ENCODE results near the gene DAPK2. TPM values are rescaled to one million over a fixed set of nuclear protein-coding genes. Genes with fewer than 3 reads are reported as not detected.

The DAPK2 gene
- total and polyA plus RNA-seq, 7 experiments from 2014 or later: 0.46 to 9.3 (median 4.2) TPM; not detected in 3

DNA sequence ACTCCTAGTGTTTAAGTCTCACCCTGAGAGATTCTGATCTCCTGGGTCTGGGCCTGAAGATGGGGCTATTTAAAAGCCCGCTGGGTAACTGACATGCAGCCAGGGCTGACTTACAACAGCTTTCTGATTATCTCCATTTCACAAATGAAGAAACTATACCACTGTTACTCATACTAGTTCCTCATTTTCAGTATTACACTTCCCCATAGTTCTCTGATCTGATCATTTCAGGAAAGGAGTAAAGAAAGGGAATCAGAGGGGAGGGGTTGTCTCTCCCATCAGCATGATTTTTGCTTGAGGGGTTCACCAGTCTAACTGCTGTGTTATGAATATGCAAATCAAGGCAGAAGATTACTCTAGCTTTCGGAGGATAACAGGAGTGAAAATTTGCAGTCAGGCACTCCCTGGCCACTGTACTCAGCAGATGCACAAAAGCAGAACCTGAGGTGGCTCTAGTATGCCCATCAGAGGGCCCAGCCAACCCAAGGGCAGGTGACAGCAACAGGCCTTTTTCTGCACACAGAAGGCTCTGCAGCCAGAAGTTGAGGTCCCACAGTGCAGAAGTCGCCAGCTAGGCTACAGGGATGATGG is 59.4 kb downstream of the DAPK2 start:
- POLR2A ChIA-PET: no interaction called here
- H3K4me3 ChIP-seq (ENCODE audit: low read length): no peak overlapping the region
- H3K4me1 Mint-ChIP-seq: peaks cover 0 to 14% (median 4%) of the 10 kb centered on the region in 7 donors
- H3K36me3 ChIP-seq (ENCODE audit: control insufficient read depth in 2 of 3, insufficient read depth in 3 of 3, low read length in 3 of 3): no peaks in the 10 kb centered on the region
- peaks cover 0 to 2% (median 0%) of the 10 kb centered on the region in 11 donors for H3K9me3 Mint-ChIP-seq
- no peaks in the 10 kb centered on the region for H3K27me3 Mint-ChIP-seq
- no peak overlapping the region for H3K27ac ChIP-seq (ENCODE audit: low read depth, low read length)
- CTCF ChIA-PET: no interaction called here
- no peak overlapping the region for H3K27ac Mint-ChIP-seq
- no peaks in the 10 kb centered on the region for H3K27me3 ChIP-seq (ENCODE audit: control insufficient read depth in 2 of 2, insufficient read depth in 2 of 2, low read length in 2 of 2)
- H3K4me3 Mint-ChIP-seq: no peak overlapping the region
- ATAC-seq (peak; percentile 83), DNase-seq (no peak)
- H3K36me3 Mint-ChIP-seq: no peaks in the 10 kb centered on the region
- H3K4me1 ChIP-seq (ENCODE audit: control insufficient read depth in 2 of 2, insufficient read depth in 2 of 2, low read length in 2 of 2): no peaks in the 10 kb centered on the region
- intact Hi-C loops (cut with micrococcal nuclease): no loop called here
- H3K9me3 ChIP-seq (ENCODE audit: control insufficient read depth in 2 of 3, low read length in 3 of 3): no peaks in the 10 kb centered on the region

DNA sequence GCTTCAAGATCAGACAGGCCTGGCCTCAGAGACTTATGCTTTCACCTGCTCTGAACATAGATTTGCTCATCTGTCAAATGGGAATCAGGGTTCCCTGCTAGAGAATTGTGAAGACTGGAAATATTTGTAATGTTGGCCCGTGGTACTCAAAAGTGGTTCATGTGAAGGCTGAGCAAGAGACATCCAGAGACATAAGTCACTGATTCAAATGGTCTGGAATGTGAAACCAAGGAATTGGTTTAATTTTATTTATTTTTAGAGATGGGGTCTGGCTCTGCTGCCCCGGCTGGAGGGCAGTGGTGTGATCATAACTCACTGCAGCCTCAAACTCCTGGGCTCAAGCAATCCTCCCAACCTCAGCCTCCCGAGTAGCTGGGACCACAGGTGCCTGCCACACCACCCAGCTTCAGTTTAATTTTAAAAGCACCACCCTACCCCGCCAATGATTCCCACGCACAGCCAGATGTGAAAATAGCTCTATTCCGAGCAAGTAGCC is 60.1 kb downstream of the DAPK2 start:
- no peak for ATAC-seq
- H3K27me3 Mint-ChIP-seq: no peaks in the 10 kb centered on the region
- no peak for DNase-seq
- Histone ChIP-seq H3K36me3 (ENCODE audit: control insufficient read depth in 2 of 3, insufficient read depth in 3 of 3, low read length in 3 of 3) (no peaks in the 10 kb centered on the region), H3K27ac (ENCODE audit: low read depth, low read length) (no peak overlapping the region), H3K9me3 (ENCODE audit: control insufficient read depth in 2 of 3, low read length in 3 of 3) (no peaks in the 10 kb centered on the region), H3K4me1 (ENCODE audit: control insufficient read depth in 2 of 2, insufficient read depth in 2 of 2, low read length in 2 of 2) (no peaks in the 10 kb centered on the region), H3K27me3 (ENCODE audit: control insufficient read depth in 2 of 2, insufficient read depth in 2 of 2, low read length in 2 of 2) (no peaks in the 10 kb centered on the region), H3K4me3 (ENCODE audit: low read length) (no peak overlapping the region)
- CTCF ChIA-PET: no interaction called here
- H3K4me1 Mint-ChIP-seq: peaks cover 0 to 11% (median 4%) of the 10 kb centered on the region in 7 donors
- H3K27ac Mint-ChIP-seq: no peak overlapping the region
- POLR2A ChIA-PET: no interaction called here
- H3K4me3 Mint-ChIP-seq: no peak overlapping the region
- intact Hi-C loops (cut with micrococcal nuclease): no loop called here
- no peaks in the 10 kb centered on the region for H3K36me3 Mint-ChIP-seq
- peaks cover 0 to 2% (median 0%) of the 10 kb centered on the region in 11 donors for H3K9me3 Mint-ChIP-seq

DNA sequence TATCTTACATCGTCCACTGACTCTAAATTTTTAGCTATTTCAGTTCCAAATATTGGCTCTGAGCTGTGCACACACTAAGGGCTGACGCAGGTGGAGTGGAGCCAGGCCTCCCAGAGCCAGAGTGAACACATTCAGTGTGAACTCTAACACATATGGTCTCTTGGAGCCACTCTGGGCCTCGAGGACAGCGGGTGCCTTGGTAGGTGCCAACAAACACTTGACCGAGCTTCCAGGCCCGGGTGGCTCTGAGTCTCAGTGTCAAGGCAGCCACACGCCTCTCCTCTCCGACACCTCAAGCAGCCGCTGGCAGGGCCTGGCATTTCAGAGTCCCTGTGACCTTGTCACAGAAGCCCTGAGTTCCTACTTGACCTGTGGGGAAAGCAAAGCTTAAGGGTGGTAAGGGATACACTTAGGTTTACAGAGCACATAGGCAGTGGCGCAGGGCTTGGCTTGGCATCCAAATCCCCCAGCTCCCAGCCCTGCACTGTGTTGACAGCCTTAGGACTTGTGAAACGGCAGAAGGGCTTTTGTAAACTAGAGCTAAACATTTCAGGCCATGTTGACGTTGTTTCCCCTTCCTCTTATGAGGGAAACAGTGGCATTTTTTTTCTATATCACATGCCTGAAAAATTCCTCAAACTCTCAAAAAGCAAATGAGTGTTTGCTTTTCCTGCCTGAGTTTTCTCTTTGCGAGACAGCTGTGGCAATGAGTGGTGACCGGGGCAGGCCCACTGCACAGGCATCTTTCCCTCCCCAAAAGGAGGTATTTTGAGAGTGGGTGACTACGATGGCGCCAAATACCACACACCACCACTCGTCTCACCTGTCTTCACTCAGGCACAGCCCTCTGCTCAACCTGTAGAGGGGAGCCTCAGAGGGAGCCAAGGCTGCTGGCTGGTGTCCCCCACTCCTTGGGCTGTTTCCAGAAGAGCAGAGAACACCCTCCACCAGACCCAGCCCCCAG is 60.8 kb downstream of the DAPK2 start:
- no peak overlapping the region for H3K4me3 Mint-ChIP-seq
- no peak overlapping the region for H3K27ac ChIP-seq (ENCODE audit: low read depth, low read length)
- no peaks in the 10 kb centered on the region for H3K27me3 ChIP-seq (ENCODE audit: control insufficient read depth in 2 of 2, insufficient read depth in 2 of 2, low read length in 2 of 2)
- intact Hi-C loops (cut with micrococcal nuclease): no loop called here
- H3K36me3 ChIP-seq (ENCODE audit: control insufficient read depth in 2 of 3, insufficient read depth in 3 of 3, low read length in 3 of 3): no peaks in the 10 kb centered on the region
- H3K36me3 Mint-ChIP-seq: no peaks in the 10 kb centered on the region
- H3K4me1 ChIP-seq (ENCODE audit: control insufficient read depth in 2 of 2, insufficient read depth in 2 of 2, low read length in 2 of 2): no peaks in the 10 kb centered on the region
- peaks cover 0 to 2% (median 0%) of the 10 kb centered on the region in 11 donors for H3K9me3 Mint-ChIP-seq
- H3K4me3 ChIP-seq (ENCODE audit: low read length): no peak overlapping the region
- peaks cover 0 to 6% (median 0%) of the 10 kb centered on the region in 7 donors for H3K4me1 Mint-ChIP-seq
- H3K9me3 ChIP-seq (ENCODE audit: control insufficient read depth in 2 of 3, low read length in 3 of 3): no peaks in the 10 kb centered on the region
- CTCF ChIA-PET: no interaction called here
- ATAC-seq (no peak), DNase-seq (no peak)
- no peak overlapping the region for H3K27ac Mint-ChIP-seq
- POLR2A ChIA-PET: no interaction called here
- no peaks in the 10 kb centered on the region for H3K27me3 Mint-ChIP-seq

DNA sequence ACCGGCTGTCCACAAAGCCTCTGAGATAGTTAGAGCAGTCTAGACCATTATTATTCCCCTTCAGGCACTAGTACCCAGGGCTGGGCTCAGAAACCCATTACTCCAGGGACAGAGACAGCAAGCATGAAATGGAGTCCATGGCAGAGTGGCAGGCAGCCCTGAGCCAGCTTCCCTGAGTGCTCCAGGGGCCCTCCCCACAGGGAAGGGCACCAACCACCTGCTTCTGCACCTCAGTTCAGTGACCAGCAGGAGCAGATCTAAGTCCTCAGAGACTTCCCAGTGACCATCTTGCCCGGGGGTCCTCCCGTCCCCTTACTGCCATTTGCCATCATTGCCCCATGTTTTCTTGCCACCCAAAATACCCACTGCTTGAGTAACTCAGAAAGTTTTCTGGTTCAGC is 62.0 kb downstream of the DAPK2 start:
- CTCF ChIA-PET: no interaction called here
- no peak overlapping the region for H3K27ac ChIP-seq (ENCODE audit: low read depth, low read length)
- no peak overlapping the region for H3K4me3 Mint-ChIP-seq
- POLR2A ChIA-PET: no interaction called here
- no peak overlapping the region for H3K27ac Mint-ChIP-seq
- H3K9me3 Mint-ChIP-seq: peaks cover 0 to 2% (median 0%) of the 10 kb centered on the region in 11 donors
- intact Hi-C loops (cut with micrococcal nuclease): no loop called here
- no peaks in the 10 kb centered on the region for H3K9me3 ChIP-seq (ENCODE audit: control insufficient read depth in 2 of 3, low read length in 3 of 3)
- ATAC-seq (no peak), DNase-seq (no peak)
- H3K4me3 ChIP-seq (ENCODE audit: low read length): no peak overlapping the region
- no peaks in the 10 kb centered on the region for H3K4me1 ChIP-seq (ENCODE audit: control insufficient read depth in 2 of 2, insufficient read depth in 2 of 2, low read length in 2 of 2)
- no peaks in the 10 kb centered on the region for H3K36me3 Mint-ChIP-seq
- H3K27me3 ChIP-seq (ENCODE audit: control insufficient read depth in 2 of 2, insufficient read depth in 2 of 2, low read length in 2 of 2): no peaks in the 10 kb centered on the region
- H3K27me3 Mint-ChIP-seq: no peaks in the 10 kb centered on the region
- H3K4me1 Mint-ChIP-seq: peaks cover 0 to 6% (median 0%) of the 10 kb centered on the region in 7 donors
- no peaks in the 10 kb centered on the region for H3K36me3 ChIP-seq (ENCODE audit: control insufficient read depth in 2 of 3, insufficient read depth in 3 of 3, low read length in 3 of 3)

DNA sequence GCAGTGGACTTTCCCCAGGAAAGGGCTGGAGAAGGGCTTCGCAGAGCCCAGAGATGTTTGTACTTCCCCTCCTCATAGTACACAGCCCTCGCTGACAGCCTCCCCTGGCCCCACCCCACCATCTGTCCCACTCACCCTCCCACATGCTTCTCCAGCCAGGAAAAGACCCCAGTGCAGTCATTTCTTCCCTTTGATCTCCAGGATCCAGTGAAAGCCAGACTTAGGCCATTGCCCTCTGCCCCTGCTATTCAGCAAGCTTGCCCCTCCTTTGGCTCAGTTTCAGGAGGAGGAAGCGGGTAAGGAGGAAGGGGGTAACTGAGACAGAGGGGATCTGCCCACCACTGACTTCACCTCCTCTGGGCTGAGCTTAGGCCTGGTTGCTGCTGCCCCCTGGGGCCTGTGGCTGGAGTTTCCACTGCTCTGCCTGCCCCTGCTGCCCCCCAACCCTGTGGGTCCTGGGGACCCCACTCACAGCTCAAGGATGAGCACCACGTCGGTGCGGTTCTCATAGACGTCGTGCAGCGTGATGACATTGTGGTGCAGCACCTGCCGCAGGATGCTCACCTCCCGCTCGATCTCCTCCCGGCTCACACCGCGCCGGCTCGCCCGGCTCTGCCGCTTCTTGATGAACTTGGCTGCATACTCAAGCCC is 63.1 kb downstream of the DAPK2 start:
- Mint-ChIP-seq H3K4me3 (no peak overlapping the region), H3K36me3 (no peaks in the 10 kb centered on the region), H3K27me3 (no peaks in the 10 kb centered on the region), H3K27ac (no peak overlapping the region), H3K4me1 (peaks cover 0 to 6% (median 0%) of the 10 kb centered on the region in 7 donors), H3K9me3 (peaks cover 0 to 2% (median 0%) of the 10 kb centered on the region in 11 donors)
- Histone ChIP-seq H3K4me1 (ENCODE audit: control insufficient read depth in 2 of 2, insufficient read depth in 2 of 2, low read length in 2 of 2) (no peaks in the 10 kb centered on the region), H3K9me3 (ENCODE audit: control insufficient read depth in 2 of 3, low read length in 3 of 3) (no peaks in the 10 kb centered on the region), H3K36me3 (ENCODE audit: control insufficient read depth in 2 of 3, insufficient read depth in 3 of 3, low read length in 3 of 3) (no peaks in the 10 kb centered on the region), H3K4me3 (ENCODE audit: low read length) (no peak overlapping the region), H3K27ac (ENCODE audit: low read depth, low read length) (no peak overlapping the region), H3K27me3 (ENCODE audit: control insufficient read depth in 2 of 2, insufficient read depth in 2 of 2, low read length in 2 of 2) (no peaks in the 10 kb centered on the region)
- ATAC-seq: no peak
- CTCF ChIA-PET: no interaction called here
- DNase-seq: no peak
- intact Hi-C loops (cut with micrococcal nuclease): no loop called here
- POLR2A ChIA-PET: interaction anchor here (1.2 kb wide), 1 partner anchor 12 kb away, joined by 3 read pairs; no protein-coding TSS in a partner anchor

DNA sequence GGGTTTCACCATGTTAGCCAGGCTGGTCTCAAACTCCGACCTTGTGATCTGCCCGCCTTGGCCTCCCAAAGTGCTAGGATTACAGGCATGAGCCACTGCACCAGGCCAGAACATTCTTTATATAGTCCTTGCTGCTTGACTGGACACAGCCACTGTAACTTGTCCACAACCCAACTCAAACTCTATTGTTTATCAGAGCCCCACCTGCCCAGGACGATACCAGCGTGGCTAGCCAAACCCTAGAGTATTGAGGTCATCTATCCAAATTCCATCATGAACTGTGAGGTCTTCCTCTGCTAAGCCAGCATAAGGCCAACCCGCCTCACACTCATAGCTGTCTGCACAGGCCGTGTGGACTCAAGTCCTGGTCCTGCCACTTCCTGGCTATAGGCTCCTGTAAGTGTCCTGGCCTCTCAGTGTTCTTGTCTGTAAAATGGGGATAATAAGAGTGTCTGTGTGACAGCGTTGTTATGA is 63.9 kb downstream of the DAPK2 start:
- no peak for DNase-seq

More for the DNA sequence above, 63.9 kb downstream of the DAPK2 start:
- Mint-ChIP-seq H3K36me3 (no peaks in the 10 kb centered on the region), H3K4me3 (no peak overlapping the region), H3K27me3 (no peaks in the 10 kb centered on the region), H3K9me3 (peaks cover 0 to 2% (median 0%) of the 10 kb centered on the region in 11 donors), H3K27ac (no peak overlapping the region), H3K4me1 (peaks cover 0 to 6% (median 0%) of the 10 kb centered on the region in 7 donors)
- H3K36me3 ChIP-seq (ENCODE audit: control insufficient read depth in 2 of 3, insufficient read depth in 3 of 3, low read length in 3 of 3): no peaks in the 10 kb centered on the region
- H3K27me3 ChIP-seq (ENCODE audit: control insufficient read depth in 2 of 2, insufficient read depth in 2 of 2, low read length in 2 of 2): no peaks in the 10 kb centered on the region
- H3K4me3 ChIP-seq (ENCODE audit: low read length): no peak overlapping the region
- H3K4me1 ChIP-seq (ENCODE audit: control insufficient read depth in 2 of 2, insufficient read depth in 2 of 2, low read length in 2 of 2): no peaks in the 10 kb centered on the region
- POLR2A ChIA-PET: interaction anchor here (1.2 kb wide), 1 partner anchor 11 kb away, joined by 3 read pairs; no protein-coding TSS in a partner anchor
- CTCF ChIA-PET: no interaction called here
- intact Hi-C loops (cut with micrococcal nuclease): no loop called here
- H3K9me3 ChIP-seq (ENCODE audit: control insufficient read depth in 2 of 3, low read length in 3 of 3): no peaks in the 10 kb centered on the region
- no peak overlapping the region for H3K27ac ChIP-seq (ENCODE audit: low read depth, low read length)
- ATAC-seq: no peak

Measured in naive thymus-derived CD4-positive, alpha-beta T cell (primary cell).